HG02610 (cell line): ENCODE measurements around the gene CHERP.

Experiments
- ATAC-seq: cut with Tn5 transposase; IDR thresholded peaks from one replicate; pipeline ENCODE4 v1.9.1; 2021; ENCODE audit warnings: mild to moderate bottlenecking, moderate library complexity; ENCODE audit not compliant: unreplicated experiment

CHERP gene, protein sequence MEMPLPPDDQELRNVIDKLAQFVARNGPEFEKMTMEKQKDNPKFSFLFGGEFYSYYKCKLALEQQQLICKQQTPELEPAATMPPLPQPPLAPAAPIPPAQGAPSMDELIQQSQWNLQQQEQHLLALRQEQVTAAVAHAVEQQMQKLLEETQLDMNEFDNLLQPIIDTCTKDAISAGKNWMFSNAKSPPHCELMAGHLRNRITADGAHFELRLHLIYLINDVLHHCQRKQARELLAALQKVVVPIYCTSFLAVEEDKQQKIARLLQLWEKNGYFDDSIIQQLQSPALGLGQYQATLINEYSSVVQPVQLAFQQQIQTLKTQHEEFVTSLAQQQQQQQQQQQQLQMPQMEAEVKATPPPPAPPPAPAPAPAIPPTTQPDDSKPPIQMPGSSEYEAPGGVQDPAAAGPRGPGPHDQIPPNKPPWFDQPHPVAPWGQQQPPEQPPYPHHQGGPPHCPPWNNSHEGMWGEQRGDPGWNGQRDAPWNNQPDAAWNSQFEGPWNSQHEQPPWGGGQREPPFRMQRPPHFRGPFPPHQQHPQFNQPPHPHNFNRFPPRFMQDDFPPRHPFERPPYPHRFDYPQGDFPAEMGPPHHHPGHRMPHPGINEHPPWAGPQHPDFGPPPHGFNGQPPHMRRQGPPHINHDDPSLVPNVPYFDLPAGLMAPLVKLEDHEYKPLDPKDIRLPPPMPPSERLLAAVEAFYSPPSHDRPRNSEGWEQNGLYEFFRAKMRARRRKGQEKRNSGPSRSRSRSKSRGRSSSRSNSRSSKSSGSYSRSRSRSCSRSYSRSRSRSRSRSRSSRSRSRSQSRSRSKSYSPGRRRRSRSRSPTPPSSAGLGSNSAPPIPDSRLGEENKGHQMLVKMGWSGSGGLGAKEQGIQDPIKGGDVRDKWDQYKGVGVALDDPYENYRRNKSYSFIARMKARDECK

DNA sequence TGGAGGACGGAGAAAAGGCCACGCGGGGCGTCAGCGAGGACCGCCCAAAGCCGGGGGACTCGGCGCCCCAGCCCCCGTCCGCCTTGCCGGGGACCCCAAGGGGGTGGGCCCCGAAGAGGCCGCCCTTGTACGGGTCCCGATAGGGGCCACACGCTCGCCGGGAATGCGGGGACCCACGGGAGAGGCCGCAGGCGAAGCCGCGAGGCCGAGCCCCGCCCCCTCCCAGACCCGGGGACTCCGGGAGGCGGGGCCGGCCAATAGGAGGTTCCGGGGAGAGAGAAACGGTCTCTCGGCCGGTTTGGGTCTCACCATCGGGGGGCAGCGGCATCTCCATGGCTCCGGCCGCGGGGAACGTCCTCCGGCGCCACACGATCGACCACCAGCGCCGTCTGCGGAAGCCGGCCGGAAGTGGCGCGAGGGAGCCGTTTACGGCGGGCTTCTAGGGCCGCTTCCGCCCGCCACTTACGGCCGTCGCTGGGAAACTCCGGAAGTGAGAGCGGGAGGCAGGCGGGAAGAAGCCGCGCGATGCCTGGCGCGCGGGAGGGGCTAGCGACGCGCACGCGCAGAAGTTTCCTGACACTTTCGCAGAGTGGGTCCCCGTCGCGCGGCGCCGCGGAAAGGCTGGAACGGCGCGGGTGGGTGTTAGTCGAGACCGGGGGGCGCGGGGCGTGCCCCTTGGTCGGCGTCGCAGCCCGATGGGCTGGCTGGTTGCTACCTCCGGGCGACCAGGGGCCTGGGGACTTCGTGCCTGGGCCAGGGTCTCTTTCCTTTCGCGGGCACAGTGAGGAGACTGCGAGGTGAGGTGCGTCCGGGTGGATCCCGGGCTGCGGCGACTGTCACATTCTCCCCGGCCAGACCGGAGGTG lies at the start of gene CHERP:
Gene CHERP (minus strand): TSS at position 393 of the 865 bp plus-strand sequence. CDS start 59 bp downstream, at position 334.
- peak; percentile 66 for ATAC-seq

DNA sequence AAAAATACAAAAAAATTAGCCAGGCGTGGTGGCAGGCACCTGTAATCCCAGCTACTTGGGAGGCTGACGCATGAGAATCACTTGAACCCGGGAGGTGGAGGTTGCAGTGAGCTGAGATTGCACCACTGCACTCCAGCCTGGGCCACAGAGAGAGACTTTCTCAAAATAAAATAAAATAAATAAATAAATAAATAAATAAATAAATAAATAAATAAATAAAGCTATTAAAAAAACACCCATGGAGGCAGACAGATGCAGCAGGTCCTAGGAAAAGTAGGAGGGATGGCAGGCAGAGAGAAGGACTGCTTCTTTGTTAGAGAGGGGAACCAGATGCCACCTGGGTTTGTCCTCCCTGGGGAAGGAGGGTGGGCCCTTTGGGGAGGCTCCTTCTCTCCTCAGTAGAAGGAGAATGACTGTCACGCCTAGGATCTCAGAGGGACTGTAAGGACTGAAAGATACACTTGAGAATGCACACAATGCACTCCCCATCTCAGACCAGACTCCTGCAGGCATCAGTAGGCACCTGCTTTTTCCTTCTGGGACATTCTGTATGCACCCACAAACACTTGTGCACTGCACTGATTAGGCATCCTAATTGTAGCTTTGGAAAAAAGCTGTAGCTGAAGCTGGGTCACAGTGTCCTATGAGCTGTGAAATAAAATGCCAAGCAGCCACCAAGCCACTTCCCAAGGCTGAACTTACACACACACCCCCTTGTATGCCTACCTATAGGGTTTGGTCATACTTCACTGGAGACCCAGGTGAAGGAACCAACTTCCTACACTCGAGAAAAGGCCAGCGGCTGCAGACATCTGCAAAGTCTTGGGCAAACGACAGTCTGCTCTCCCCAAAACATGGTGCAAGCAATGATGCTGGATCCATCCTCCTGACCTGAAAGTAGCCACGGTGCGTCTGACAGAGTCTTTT lies 48.9 kb upstream of the CHERP start:
- no peak for ATAC-seq

DNA sequence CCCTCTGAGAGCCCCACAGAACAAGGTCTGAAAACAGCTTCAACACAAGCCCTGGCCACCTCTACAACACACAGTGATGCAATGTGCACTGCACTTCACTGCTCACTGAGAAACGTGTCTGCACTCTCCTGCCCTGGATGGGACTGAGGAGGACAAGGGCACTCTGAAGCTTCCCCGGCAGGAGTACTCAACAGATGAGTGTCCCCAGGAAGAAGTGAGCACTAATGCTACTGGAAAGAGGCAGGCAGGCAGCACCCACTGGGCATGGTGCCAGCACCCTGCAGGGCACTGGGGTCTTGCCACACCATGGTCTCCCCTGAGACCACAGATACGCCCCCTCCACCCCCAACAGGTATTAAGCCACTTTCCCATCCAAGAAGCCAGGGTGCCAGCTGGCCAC lies 47.7 kb upstream of the CHERP start:
- ATAC-seq = no peak

DNA sequence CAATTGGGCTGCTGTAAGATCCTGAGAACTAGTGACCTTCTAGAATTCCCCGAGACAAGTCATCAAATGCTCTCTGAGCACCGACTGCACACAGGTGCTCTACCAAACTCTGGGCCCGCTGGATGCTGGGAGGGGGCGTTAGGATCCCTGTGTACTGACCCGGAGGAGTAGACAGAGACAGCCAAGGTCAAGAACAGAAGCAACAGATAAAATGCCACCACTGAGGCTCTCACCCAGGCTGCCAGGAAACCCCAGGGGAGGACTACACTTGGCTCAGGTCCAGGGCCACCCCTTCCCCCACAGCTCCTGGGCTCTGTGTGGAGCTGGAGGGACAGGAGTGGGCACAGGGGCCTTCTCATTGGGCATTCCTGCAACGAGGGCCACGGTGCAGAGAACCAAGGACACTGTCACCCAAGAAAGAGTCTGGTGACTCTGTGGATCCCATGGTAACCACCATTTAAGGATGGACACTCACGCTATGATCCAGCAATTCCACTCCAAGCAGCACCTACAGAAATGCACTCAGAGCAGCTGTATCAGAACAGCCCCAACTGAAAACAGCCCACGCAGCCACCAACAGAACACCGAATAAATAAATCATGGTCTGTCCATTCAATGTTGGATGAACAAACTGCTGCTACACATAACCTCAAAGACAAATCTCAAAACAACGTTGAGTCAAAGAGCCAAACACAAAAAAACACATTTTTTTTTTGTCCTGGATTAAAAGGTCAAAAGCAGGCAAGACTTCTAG lies 46.8 kb upstream of the CHERP start:
- peak; percentile 5 for ATAC-seq

DNA sequence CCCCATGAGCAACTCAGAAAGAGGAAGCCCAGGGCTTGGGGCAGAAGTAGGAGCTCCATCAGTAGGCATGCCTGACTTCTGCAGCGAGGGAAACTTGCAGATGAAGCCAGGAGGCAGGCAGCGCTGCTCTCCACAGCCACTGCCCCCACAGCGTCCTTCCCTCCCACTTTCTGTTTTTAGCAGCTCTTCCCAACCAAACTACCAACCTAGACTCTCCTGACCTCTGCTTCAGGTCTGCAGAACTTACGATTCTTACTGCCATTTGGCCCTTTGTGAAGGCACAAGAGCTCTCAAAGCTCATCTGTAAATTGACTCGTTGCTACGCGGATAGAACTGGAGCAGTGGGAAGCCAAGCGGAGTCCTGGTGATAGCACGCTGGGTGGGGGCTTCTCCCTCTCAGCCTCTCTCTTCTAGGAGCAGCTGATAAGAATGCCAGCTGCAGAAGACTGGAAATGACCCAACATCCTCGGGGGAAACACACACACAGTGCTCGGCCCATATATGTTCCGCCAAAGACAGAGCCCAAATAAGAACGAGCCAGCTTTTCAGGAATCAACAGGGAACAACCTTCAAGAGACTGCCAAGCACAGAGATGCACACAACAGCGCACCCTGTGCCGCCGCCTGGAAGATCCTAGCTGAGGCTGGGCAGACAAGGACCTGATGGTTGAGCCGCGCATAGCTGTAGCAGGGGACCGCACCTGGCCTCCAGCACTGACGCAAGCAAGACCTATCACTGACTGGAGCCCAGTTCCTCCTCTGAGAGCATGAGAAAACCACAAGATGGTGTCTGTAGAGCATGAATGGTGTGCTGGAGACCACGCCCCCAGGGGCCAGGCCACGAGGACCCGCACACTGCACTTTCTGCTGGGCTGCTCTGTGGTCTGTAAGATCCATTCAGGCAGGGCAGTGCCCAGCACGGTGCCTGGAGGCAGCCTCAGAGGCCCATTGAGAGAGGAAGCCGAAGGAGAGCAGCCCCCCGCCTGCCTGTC lies 45.9 kb upstream of the CHERP start:
- ATAC-seq = peak; percentile 47

DNA sequence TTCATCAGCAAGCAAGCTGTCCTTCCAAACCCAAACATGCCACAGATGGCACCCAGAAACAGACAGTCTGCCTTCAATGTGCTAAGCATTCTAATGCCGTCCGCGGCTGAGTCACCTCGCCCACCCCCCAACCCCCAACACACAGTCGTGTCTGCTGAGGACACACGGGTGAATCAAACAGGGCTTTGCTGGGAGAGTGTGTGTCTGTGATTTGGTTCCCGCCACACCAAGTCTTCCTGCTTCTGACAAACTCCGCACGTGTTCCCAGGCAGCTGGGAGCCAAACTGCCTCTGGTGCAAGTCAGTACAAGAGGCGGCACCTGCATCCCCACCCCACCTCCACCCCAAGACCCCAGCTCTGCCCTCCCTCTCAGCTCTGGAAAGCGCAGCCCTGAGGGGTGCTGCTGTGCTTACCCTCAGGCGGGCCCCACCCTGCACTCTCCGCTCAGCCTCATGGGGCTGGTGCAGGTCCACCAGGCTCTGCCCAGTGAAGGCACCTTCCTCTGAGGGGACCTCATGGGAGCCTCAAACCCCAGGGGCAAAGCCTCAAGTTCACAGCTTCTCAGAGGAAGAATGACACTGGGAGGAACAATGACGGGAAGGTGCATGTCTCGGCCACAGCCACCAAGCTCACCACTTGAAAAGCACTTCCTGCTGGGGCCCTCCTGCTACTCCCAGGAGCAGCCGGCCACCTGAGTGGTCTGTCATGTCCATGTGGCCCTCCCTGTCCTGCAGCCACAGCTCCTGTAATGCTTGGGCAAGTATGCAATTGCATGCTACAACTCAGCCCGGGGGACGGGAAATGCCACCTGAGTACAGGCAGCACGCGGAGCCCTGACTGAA lies 45.0 kb upstream of the CHERP start:
- ATAC-seq = no peak

DNA sequence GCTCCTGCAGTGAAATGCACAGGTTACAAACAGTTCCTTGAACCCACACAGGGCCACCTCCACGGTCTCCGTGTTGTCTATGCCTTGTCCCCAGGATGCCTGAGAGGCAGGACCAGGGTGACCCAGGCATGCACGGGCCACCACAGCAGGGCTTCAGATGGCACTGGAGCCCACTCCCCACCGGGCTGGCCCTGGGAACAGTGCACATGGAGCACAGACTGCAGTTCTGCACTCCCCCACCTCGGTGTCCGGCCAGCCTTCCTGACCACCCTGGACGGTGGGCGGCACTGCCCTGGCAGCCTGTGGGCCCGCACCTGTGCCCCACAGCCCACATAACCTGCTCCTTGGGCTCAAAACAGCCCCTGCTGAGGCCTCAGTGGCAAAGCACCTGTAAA lies 44.2 kb upstream of the CHERP start:
- ATAC-seq = no peak

DNA sequence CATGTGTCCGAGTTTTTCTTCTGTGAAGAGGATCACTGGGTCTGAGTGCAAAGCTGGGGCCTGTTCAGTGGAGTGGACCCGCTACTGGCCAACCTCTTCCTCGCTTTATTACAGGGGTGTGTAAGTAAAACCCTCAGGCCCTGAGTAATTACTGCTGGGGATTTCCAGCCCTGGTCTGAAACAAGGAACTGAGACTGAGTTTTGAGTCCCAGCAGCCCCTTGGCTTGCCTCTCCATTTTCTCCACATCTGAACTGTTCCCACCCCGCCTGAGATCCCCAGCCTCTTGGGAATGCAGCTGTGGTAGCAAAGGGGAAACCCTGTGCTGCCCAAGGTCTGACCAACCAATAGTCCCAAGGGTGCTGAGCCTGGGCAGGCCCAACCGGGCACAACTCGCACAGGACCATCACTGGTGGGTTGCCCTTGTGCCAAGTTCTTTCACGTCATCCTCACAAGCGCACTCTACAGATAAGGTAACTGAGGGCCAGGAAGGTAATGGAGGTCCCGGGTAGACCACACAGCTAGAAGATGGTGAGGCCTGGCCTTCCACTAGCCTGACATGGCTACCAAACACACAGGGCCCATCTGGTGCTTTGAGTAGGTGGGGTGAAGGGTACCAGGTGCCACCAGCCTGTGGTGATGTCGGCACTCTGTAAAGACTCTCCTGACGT lies 43.7 kb upstream of the CHERP start:
- ATAC-seq = peak; percentile 28

DNA sequence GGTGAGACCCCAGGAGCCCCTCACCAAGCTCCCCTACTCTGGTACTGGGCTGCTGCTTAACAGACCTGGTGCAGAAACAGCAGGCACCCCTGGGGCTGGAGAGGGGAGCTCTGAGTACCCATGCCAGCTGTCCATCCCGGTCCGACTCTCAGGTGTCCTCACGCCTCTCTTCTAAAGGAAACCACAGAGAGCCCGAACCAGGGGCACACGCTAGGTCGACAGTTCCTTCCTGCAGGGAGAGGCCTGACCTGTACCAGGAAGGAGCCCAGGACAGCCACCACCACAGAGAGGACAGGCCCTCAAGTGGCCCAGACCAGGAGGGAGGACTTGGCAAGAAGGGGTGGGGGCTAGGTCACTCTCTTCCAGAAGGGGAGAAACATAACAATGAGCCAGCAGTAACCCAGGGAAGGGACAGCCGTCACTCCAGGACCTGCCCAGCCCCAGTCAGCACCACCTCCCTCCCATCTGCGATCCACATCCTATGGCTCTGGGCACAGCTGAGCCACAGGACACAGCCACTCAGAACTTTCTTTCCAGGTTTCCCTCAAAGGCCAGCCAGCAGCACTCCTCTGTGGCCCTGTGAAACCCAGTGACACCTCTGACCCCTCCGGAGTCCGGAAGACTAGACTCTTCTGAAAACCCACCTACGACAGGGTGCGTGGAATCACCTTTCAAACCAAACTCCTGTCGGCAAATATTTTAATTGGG lies 43.0 kb upstream of the CHERP start:
- no peak for ATAC-seq

DNA sequence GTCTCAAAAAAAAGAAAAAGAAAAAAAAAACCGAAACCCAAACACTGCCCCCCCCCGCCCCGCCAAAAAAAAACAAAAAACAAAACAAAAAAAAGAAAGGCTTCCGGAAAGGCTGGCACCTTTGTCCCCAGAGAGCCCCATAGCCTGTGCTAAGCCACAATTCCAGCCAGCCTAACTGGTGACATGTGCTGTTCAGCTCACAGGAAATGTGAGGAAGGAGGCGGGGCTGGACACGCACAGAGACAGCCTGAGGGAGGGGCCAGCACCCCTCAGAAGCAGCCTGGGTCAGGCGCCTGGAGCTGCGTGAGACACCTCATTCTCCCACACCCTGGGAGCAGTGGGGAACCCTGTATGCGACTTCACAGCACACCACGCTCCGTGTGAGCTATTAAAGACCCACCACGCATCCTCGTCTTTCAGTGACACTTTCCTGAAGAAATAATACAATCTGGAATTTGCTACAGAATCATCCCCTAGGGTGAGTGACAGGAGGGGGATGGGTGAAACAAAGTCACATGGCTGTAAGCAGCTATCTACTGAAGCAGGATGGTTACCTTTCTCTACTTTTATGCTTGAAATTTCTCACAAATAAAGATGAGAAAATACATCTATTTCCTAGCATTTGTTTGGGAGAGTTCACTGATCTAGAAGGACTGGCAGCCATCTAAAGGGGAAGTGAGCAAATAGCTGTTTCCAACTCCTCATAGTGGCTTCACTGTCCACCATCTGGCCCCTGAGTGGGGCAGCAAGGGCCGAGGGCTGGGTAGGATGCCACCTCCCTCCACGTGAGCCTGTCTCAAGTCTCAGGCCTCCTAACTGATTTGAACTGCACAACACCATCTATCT lies 42.2 kb upstream of the CHERP start:
- peak; percentile 47 for ATAC-seq

DNA sequence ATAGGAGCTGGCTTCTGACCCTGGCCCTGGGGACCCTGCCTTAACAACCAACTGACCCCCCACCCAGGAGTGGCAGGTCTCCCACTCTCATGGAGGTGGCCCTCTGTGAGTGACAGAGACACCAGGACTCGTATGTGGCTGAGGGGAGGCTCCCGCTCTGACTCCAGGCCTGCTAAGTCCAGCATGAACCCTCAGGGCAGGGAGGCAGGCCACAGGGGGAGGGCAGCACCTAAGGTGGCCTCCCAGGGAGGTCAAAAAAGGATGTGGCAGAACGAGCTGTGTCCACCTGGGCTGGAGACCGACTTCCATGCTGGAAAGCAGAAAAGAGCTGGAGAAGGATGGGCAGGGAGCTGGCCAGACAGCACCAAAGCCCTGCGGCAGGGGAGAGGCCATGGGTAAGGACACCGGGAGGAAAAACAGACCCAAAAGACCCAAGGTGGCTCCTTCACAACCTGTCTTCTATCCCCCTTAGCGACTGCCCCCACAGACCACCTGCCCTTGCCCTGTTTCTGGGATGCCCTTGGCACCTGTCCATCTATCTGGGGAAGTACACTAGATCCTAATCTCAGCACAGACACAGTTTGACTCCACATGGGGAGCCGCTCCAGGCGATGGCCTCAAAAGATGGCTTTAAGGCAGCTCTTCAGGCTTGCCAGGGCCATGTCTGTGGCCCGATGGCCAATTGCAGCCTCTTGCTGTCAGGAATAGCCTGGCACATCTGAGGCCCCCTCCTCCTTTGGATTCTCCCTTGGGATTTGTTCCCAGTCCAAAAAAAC lies 40.4 kb upstream of the CHERP start:
- ATAC-seq = no peak

DNA sequence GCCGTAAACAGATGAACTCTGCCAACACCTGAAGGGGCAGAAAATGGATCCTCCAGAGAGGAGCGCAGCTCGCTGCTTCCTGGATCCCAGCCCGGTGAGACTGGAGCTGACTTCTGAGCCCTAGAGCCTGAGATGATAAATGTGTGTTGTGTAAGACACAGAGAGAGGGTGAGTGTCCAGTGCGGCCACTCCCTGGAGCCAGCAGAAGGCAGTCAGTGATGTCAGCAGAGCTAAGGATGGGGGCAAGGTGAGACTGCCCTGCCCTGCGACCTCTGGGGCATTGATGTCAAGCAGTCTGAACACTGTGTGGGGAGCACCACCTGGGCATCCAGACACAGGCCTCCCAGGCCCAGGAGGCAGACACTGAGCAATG lies 39.7 kb upstream of the CHERP start:
- no peak for ATAC-seq

DNA sequence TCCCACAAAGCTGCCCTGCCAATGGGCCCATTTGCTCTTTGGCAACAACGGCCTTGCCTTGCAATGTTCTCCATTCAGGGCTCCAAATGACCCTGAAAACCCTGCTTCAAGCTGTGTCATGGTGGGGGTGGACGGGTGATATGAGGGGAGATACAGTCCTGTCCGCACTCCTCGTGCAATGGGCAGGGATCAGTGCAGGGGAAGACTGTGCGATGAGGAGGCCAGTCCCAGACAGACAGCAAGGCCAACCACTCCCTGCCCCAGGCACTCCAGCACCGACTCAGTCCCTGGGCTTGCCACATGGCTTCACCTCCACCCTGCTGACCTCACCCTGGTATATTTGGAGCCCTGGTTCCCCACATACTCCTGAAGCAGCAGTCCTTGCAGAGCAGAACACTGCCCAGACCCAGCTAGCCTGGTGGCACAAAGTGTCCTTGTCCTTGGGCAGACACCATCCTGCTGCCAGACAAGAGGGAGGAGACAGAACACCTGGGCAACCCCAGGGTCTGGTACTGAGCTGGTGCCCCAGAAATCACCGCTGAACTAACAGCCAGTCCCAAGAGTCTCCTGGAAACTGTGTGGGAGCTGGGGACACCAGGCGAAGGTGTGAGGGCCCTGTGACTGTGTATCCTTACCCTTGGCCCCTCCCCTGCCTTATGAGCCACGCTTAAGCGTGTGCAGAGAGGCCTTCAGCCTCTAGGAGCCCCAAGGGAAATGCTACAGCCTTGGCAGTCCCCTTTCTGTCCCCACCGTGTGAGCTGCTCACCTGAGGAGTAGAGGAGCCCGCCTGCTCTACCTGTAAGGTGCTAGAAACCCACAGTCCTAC lies 39.1 kb upstream of the CHERP start:
- no peak for ATAC-seq
